ENCODE data around the gene NCKAP5.

DNA sequence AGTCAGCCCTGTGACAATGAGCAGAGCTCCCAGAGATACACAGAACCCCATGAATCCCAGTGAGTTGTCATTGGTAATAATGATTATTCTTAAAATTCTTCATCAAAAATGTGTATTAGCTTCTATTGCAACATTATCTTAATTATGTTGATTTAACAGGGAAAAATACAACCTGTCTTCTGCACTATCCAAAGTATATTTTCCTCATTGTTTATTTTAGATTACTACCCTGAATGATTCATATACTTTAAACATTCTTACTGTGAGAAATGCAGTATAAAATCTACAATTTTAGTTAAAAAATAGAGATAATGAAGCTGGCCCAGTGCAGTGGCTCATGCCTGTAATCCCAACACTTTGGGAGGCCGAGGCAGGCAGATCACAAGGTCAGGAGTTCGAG lies 773.0 kb downstream of the NCKAP5 start:
- TF ChIP-seq, protein P1, sequence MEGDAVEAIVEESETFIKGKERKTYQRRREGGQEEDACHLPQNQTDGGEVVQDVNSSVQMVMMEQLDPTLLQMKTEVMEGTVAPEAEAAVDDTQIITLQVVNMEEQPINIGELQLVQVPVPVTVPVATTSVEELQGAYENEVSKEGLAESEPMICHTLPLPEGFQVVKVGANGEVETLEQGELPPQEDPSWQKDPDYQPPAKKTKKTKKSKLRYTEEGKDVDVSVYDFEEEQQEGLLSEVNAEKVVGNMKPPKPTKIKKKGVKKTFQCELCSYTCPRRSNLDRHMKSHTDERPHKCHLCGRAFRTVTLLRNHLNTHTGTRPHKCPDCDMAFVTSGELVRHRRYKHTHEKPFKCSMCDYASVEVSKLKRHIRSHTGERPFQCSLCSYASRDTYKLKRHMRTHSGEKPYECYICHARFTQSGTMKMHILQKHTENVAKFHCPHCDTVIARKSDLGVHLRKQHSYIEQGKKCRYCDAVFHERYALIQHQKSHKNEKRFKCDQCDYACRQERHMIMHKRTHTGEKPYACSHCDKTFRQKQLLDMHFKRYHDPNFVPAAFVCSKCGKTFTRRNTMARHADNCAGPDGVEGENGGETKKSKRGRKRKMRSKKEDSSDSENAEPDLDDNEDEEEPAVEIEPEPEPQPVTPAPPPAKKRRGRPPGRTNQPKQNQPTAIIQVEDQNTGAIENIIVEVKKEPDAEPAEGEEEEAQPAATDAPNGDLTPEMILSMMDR (IDR thresholded peaks at IDR 0.05), result no peak
- TF ChIP-seq RAD21 (conservative IDR thresholded peaks at IDR 0.05 in 1 of 2, IDR thresholded peaks at IDR 0.05 in 1 of 2) (no peak), ESRRA (IDR thresholded peaks at IDR 0.05; ENCODE audit: borderline replicate concordance, low read length) (no peak), EP300 (IDR thresholded peaks at IDR 0.05) (no peak), SREBF2 (IDR thresholded peaks at IDR 0.05) (no peak), POLR2A (IDR thresholded peaks at IDR 0.05; ENCODE audit: low read length) (no peak)

Measured in A549 (cell line).